ENCODE results near the gene GREB1L. TPM values are rescaled to one million over a fixed set of nuclear protein-coding genes. Genes with fewer than 3 reads are reported as not detected.

The GREB1L gene
- total and polyA plus RNA-seq, 2 of the 13 experiments (the other 11 are each of a cell fraction or from before 2014, with no cell fraction given) = 0.17 to 0.66 TPM

DNA sequence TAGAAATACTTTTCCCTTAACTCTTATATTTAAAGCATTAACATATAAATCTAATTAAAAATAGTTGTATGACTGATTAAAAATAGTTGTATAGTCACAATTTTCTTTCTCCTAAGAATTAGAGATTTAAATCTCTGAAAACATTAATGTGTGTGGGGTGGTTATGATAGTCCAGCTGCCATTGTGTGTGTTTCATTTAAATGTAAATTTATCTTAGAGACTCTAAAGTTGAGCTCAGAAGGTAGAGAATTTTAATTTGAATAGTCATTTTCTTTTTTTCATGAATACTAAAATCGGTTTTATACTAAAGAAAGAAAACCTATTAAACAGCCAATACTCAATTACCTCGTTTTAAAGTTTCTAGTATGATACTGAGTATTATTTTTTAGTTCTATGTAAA, 18.6 kb downstream of the GREB1L start (continued):
- TF ChIP-seq, protein P1, sequence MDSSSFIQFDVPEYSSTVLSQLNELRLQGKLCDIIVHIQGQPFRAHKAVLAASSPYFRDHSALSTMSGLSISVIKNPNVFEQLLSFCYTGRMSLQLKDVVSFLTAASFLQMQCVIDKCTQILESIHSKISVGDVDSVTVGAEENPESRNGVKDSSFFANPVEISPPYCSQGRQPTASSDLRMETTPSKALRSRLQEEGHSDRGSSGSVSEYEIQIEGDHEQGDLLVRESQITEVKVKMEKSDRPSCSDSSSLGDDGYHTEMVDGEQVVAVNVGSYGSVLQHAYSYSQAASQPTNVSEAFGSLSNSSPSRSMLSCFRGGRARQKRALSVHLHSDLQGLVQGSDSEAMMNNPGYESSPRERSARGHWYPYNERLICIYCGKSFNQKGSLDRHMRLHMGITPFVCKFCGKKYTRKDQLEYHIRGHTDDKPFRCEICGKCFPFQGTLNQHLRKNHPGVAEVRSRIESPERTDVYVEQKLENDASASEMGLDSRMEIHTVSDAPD (CRISPR knock-in tag; IDR thresholded peaks at IDR 0.05) = no peak

DNA sequence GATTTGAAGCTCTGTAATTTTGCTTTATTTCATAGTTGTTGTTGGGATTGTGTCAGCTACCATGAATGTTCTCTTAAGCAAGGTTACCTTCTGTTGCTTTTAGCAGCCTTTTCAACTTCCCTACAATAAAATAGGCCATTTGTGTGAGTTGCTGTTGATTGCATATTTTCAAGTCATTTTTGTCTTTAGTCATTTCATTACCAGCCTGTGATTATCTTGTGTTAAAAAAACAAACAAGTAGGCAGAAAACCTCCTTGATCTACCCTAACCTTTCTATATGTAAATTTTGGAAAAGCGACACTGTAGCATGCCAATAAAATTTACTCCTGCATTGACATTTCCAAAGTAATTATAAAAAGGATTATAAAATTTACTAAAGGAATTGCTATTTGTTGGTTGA, 19.3 kb downstream of the GREB1L start:
- intact Hi-C loops (cut with micrococcal nuclease; ENCODE audit: unreplicated experiment) = no loop called here
- Histone ChIP-seq H3K9ac (ENCODE audit: insufficient read depth, low read depth, low read length) (no peak overlapping the region), H3K4me3 (replicated peaks in 1 of 3; ENCODE audit: insufficient read depth in 1 of 3, low read depth in 2 of 3, low read length in 3 of 3) (no peak overlapping the region), H3K9me3 (ENCODE audit: low read length) (no peaks in the 10 kb centered on the region), H3K4me1 (ENCODE audit: insufficient read depth, low read length) (peaks cover 50% of the 10 kb centered on the region), H3K36me3 (replicated peaks in 1 of 2; ENCODE audit: control insufficient read depth in 1 of 2, insufficient read depth in 2 of 2, low read length in 2 of 2) (no peaks in the 10 kb centered on the region), H3K27me3 (ENCODE audit: control insufficient read depth in 1 of 2, insufficient read depth in 2 of 2, low read length in 2 of 2) (no peaks in the 10 kb centered on the region), H4K20me1 (ENCODE audit: insufficient read depth, low read length) (no peaks in the 10 kb centered on the region), H3K79me2 (ENCODE audit: insufficient read depth, low read length) (no peaks in the 10 kb centered on the region), H3K27ac (ENCODE audit: extremely low read length, insufficient read depth, low read length) (no peak overlapping the region), H2AFZ (ENCODE audit: low read length) (no peak overlapping the region), H3K4me2 (ENCODE audit: low read depth, low read length) (no peak overlapping the region)
- no TSS peak for BruUV-seq (replicated peaks)
- ATAC-seq (no peak), DNase-seq (ENCODE audit: low spot score) (no peak), FAIRE-seq (no peak)
- in situ Hi-C loops (cut with HindIII; ENCODE audit: extremely low pct_ligation_motif_present, low pct_unique_long_range_greater_than_20kb) = loop anchor here (25.0 kb wide), 1 partner anchor 99 kb away; no protein-coding TSS in a partner anchor
- WGBS (ENCODE audit: low lambda C conversion rate) = 88% methylated on average over 1 of the region's 1 CpG
- ChIA-PET POLR2A (no interaction called here), CTCF (ENCODE audit: low intra/inter-chr PET ratio, low total read pairs) (no interaction called here)
- TF ChIP-seq NFE2L2 (IDR thresholded peaks at IDR 0.05; ENCODE audit: low read length) (no peak), KDM1A (CRISPR knock-in tag; IDR thresholded peaks at IDR 0.05) (no peak), BHLHE40 (IDR thresholded peaks at IDR 0.05; ENCODE audit: low read length) (no peak), PAX8 (CRISPR knock-in tag; IDR thresholded peaks at IDR 0.05; ENCODE audit: borderline replicate concordance) (no peak), FIP1L1 (IDR thresholded peaks at IDR 0.05; ENCODE audit: borderline replicate concordance, insufficient read depth, low read depth, low read length) (no peak)
- TF ChIP-seq, protein P2, sequence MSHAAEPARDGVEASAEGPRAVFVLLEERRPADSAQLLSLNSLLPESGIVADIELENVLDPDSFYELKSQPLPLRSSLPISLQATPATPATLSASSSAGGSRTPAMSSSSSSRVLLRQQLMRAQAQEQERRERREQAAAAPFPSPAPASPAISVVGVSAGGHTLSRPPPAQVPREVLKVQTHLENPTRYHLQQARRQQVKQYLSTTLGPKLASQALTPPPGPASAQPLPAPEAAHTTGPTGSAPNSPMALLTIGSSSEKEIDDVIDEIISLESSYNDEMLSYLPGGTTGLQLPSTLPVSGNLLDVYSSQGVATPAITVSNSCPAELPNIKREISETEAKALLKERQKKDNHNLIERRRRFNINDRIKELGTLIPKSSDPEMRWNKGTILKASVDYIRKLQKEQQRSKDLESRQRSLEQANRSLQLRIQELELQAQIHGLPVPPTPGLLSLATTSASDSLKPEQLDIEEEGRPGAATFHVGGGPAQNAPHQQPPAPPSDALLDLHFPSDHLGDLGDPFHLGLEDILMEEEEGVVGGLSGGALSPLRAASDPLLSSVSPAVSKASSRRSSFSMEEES (CRISPR knock-in tag; IDR thresholded peaks at IDR 0.05) = no peak
- TF ChIP-seq, protein P3, sequence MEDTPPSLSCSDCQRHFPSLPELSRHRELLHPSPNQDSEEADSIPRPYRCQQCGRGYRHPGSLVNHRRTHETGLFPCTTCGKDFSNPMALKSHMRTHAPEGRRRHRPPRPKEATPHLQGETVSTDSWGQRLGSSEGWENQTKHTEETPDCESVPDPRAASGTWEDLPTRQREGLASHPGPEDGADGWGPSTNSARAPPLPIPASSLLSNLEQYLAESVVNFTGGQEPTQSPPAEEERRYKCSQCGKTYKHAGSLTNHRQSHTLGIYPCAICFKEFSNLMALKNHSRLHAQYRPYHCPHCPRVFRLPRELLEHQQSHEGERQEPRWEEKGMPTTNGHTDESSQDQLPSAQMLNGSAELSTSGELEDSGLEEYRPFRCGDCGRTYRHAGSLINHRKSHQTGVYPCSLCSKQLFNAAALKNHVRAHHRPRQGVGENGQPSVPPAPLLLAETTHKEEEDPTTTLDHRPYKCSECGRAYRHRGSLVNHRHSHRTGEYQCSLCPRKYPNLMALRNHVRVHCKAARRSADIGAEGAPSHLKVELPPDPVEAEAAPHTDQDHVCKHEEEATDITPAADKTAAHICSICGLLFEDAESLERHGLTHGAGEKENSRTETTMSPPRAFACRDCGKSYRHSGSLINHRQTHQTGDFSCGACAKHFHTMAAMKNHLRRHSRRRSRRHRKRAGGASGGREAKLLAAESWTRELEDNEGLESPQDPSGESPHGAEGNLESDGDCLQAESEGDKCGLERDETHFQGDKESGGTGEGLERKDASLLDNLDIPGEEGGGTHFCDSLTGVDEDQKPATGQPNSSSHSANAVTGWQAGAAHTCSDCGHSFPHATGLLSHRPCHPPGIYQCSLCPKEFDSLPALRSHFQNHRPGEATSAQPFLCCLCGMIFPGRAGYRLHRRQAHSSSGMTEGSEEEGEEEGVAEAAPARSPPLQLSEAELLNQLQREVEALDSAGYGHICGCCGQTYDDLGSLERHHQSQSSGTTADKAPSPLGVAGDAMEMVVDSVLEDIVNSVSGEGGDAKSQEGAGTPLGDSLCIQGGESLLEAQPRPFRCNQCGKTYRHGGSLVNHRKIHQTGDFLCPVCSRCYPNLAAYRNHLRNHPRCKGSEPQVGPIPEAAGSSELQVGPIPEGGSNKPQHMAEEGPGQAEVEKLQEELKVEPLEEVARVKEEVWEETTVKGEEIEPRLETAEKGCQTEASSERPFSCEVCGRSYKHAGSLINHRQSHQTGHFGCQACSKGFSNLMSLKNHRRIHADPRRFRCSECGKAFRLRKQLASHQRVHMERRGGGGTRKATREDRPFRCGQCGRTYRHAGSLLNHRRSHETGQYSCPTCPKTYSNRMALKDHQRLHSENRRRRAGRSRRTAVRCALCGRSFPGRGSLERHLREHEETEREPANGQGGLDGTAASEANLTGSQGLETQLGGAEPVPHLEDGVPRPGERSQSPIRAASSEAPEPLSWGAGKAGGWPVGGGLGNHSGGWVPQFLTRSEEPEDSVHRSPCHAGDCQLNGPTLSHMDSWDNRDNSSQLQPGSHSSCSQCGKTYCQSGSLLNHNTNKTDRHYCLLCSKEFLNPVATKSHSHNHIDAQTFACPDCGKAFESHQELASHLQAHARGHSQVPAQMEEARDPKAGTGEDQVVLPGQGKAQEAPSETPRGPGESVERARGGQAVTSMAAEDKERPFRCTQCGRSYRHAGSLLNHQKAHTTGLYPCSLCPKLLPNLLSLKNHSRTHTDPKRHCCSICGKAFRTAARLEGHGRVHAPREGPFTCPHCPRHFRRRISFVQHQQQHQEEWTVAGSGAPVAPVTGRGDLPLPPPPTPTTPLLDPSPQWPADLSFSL (CRISPR knock-in tag; IDR thresholded peaks at IDR 0.05) = no peak
- TF ChIP-seq, protein P4, sequence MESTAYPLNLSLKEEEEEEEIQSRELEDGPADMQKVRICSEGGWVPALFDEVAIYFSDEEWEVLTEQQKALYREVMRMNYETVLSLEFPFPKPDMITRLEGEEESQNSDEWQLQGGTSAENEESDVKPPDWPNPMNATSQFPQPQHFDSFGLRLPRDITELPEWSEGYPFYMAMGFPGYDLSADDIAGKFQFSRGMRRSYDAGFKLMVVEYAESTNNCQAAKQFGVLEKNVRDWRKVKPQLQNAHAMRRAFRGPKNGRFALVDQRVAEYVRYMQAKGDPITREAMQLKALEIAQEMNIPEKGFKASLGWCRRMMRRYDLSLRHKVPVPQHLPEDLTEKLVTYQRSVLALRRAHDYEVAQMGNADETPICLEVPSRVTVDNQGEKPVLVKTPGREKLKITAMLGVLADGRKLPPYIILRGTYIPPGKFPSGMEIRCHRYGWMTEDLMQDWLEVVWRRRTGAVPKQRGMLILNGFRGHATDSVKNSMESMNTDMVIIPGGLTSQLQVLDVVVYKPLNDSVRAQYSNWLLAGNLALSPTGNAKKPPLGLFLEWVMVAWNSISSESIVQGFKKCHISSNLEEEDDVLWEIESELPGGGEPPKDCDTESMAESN (CRISPR knock-in tag; conservative IDR thresholded peaks at IDR 0.05) = no peak
- TF ChIP-seq, protein P5, sequence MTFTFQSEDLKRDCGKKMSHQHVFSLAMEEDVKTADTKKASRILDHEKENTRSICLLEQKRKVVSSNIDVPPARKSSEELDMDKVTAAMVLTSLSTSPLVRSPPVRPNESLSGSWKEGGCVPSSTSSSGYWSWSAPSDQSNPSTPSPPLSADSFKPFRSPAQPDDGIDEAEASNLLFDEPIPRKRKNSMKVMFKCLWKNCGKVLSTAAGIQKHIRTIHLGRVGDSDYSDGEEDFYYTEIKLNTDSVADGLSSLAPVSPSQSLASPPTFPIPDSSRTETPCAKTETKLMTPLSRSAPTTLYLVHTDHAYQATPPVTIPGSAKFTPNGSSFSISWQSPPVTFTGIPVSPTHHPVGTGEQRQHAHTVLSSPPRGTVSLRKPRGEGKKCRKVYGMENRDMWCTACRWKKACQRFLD (CRISPR knock-in tag; IDR thresholded peaks at IDR 0.05; ENCODE audit: borderline replicate concordance) = no peak

Data from HepG2 (cell line).